ENCODE results near the gene URI1. TPM values are rescaled to one million over a fixed set of nuclear protein-coding genes. Genes with fewer than 3 reads are reported as not detected.
A peak's percentile ranks its signal among the peaks of the same experiment; 100 is the strongest.

The URI1 gene
- total and polyA plus RNA-seq, 4 donors, result 21.5 to 60.8 (median 32.5) TPM

DNA sequence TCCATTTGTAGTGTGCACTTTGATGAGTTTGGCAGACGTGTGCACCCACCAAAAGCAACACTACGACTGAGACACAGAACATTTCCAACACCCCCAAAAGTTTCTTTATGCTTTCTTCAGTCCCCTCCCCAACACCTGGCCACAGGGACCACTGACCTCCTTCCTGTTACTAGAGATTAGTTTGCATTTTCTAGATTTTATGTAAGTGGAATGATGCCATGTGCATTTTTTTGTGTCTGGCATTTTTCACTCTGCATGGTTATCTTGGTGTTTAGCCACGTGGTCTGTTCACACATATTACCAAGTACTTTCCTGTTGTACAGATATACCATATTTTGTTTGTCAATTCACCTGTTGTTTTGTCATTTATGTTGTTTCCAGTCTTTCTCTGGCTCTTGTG lies 44.6 kb upstream of the URI1 start:
- Histone ChIP-seq H3K9me3 (ENCODE audit: control insufficient read depth in 4 of 4, insufficient read depth in 3 of 4, low read length in 3 of 4) (no peaks in the 10 kb centered on the region), H3K4me3 (no peak overlapping the region), H3K27me3 (ENCODE audit: control insufficient read depth in 3 of 3, insufficient read depth in 3 of 3, low read length in 2 of 3) (peaks cover 0 to 3% (median 0%) of the 10 kb centered on the region in 3 donors), H3K36me3 (ENCODE audit: control insufficient read depth in 4 of 4, insufficient read depth in 4 of 4, low read length in 4 of 4) (no peaks in the 10 kb centered on the region), H3K27ac (ENCODE audit: low read depth in 1 of 2, low read length in 1 of 2) (no peak overlapping the region), H3K9ac (ENCODE audit: insufficient read depth in 1 of 2, low read length in 2 of 2) (no peak overlapping the region), H3K4me1 (ENCODE audit: control insufficient read depth in 5 of 5, insufficient read depth in 5 of 5, low read length in 5 of 5) (peaks cover 0 to 4% (median 0%) of the 10 kb centered on the region in 5 donors)
- DNase-seq (no peak), ATAC-seq (ENCODE audit: insufficient read depth, low FRiP score) (no peak)
- WGBS, 2 donors, result 53 to 66% methylated on average over 3 of the region's 3 CpGs
- TF ChIP-seq CTCF (IDR thresholded peaks at IDR 0.05; ENCODE audit: control extremely low read depth, extremely low read depth), result no peak

GRCh38 chr19:29904017-29904416 lies 38.0 kb upstream of the URI1 start:
- ATAC-seq (ENCODE audit: insufficient read depth, low FRiP score), result no peak
- Histone ChIP-seq H3K9ac (ENCODE audit: insufficient read depth in 1 of 2, low read length in 2 of 2) (no peak overlapping the region), H3K36me3 (ENCODE audit: control insufficient read depth in 4 of 4, insufficient read depth in 4 of 4, low read length in 4 of 4) (no peaks in the 10 kb centered on the region), H3K4me3 (no peak overlapping the region), H3K27ac (ENCODE audit: low read depth in 1 of 2, low read length in 1 of 2) (no peak overlapping the region), H3K27me3 (ENCODE audit: control insufficient read depth in 3 of 3, insufficient read depth in 3 of 3, low read length in 2 of 3) (peaks cover 0 to 3% (median 0%) of the 10 kb centered on the region in 3 donors), H3K4me1 (ENCODE audit: control insufficient read depth in 5 of 5, insufficient read depth in 5 of 5, low read length in 5 of 5) (no peaks in the 10 kb centered on the region), H3K9me3 (ENCODE audit: control insufficient read depth in 4 of 4, insufficient read depth in 3 of 4, low read length in 3 of 4) (peaks cover 0 to 4% (median 0%) of the 10 kb centered on the region in 4 donors)
- DNase-seq, result no peak
- no peak for TF ChIP-seq CTCF (IDR thresholded peaks at IDR 0.05; ENCODE audit: control extremely low read depth, extremely low read depth)
- WGBS, 2 donors, result 69 to 89% methylated on average over 2 of the region's 2 CpGs

DNA sequence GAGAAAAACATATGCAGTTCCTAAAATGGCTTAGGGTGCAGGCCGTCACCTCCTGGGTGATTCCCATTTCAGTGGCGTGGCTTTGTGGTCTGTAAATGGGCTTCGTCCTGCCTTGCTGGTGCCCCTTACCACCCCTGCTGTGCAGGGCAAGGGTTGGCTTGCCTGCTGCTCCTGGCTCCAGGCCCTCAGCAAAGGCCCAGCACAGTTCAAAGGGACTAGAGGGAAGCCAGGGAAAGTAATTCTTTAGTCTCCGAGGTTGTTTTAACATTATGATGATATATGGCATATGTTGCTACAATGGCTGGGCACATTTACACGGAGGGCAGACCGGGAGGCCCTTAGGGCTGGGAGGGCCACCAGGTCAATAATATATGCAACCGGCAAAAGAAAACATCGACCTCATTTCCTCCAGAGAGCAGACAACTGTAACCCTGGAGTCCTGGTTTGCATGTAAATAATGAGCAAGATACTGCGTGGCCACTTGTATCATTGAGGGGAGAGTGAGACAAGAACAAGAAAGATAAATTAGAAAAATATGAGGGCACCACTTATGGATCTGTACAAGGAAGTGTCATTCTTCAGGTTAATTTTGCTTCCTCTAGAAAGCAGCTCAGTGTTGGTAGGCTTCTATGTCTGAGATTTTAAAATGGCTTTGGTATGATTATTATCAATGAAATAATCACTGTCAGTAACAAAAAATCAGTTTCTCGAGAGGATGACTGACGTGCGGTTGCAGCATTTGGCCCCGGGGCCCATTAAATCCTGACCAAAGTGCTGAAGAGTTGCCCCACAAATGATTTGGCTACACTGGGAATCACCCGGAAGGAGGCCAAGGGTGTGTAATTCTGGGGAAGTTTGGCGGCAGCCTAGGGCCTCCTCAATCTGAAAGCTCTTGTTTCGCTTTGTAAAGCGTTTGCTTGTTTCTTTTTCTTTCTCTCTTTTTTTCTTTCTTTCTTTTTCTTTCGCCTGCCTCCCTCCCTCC lies 32.8 kb upstream of the URI1 start:
- Histone ChIP-seq H3K27ac (ENCODE audit: low read depth in 1 of 2, low read length in 1 of 2) (no peak overlapping the region), H3K9me3 (ENCODE audit: control insufficient read depth in 4 of 4, insufficient read depth in 3 of 4, low read length in 3 of 4) (peaks cover 0 to under 1% (median 0%) of the 10 kb centered on the region in 4 donors), H3K9ac (ENCODE audit: insufficient read depth in 1 of 2, low read length in 2 of 2) (no peak overlapping the region), H3K27me3 (ENCODE audit: control insufficient read depth in 3 of 3, insufficient read depth in 3 of 3, low read length in 2 of 3) (no peaks in the 10 kb centered on the region), H3K4me1 (ENCODE audit: control insufficient read depth in 5 of 5, insufficient read depth in 5 of 5, low read length in 5 of 5) (no peaks in the 10 kb centered on the region), H3K4me3 (no peak overlapping the region), H3K36me3 (ENCODE audit: control insufficient read depth in 4 of 4, insufficient read depth in 4 of 4, low read length in 4 of 4) (no peaks in the 10 kb centered on the region)
- WGBS, 2 donors, result 73 to 81% methylated on average over 18 of the region's 18 CpGs
- DNase-seq (peak in 1 of 3 donors; percentile 16), ATAC-seq (ENCODE audit: insufficient read depth, low FRiP score) (no peak)
- no peak for TF ChIP-seq CTCF (IDR thresholded peaks at IDR 0.05; ENCODE audit: control extremely low read depth, extremely low read depth)
